ENCODE measurements around the gene WDFY2.

WDFY2 gene

DNA sequence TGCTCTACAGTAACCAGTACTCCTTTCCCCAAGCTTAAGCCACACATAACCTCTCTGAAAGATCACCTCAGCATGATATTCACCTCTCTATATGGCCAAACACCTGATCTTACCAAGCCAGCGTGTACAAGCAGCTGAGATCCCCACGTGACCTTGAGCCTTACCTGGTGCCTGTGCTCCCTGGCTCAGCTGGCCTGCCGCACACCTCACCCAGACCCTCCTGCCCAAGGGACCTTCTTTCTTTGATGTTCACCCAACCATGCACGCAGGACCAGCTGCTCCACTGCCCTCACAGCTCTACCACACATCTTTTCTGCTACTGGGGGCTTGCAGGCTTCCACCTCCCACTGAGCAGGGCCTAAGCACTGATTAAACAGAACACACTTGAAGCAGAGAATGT, 210.7 kb downstream of the WDFY2 start:
- Histone ChIP-seq H3K27me3 (ENCODE audit: low read depth, low read length) (no peaks in the 10 kb centered on the region), H3K9me3 (ENCODE audit: insufficient read depth, low read length) (no peaks in the 10 kb centered on the region), H4K20me1 (ENCODE audit: insufficient read depth, low read length) (no peaks in the 10 kb centered on the region), H3K4me2 (ENCODE audit: low read length) (peak overlapping the region; percentile 5; the same call in 1 of the 2 replicates), H2AFZ (ENCODE audit: low read depth, low read length) (no peak overlapping the region), H3K27ac (ENCODE audit: low read length) (peak overlapping the region; percentile 86; the same call in 1 of the 2 replicates), H3K79me2 (ENCODE audit: low read length) (no peaks in the 10 kb centered on the region), H3K4me3 (ENCODE audit: low read length) (no peak overlapping the region), H3K9ac (ENCODE audit: low read length) (no peak overlapping the region), H3K36me3 (replicated peaks; ENCODE audit: low read depth, low read length) (peaks cover 2% of the 10 kb centered on the region), H3K4me1 (ENCODE audit: low read length) (peaks cover 50% of the 10 kb centered on the region)
- TF ChIP-seq, protein P1, sequence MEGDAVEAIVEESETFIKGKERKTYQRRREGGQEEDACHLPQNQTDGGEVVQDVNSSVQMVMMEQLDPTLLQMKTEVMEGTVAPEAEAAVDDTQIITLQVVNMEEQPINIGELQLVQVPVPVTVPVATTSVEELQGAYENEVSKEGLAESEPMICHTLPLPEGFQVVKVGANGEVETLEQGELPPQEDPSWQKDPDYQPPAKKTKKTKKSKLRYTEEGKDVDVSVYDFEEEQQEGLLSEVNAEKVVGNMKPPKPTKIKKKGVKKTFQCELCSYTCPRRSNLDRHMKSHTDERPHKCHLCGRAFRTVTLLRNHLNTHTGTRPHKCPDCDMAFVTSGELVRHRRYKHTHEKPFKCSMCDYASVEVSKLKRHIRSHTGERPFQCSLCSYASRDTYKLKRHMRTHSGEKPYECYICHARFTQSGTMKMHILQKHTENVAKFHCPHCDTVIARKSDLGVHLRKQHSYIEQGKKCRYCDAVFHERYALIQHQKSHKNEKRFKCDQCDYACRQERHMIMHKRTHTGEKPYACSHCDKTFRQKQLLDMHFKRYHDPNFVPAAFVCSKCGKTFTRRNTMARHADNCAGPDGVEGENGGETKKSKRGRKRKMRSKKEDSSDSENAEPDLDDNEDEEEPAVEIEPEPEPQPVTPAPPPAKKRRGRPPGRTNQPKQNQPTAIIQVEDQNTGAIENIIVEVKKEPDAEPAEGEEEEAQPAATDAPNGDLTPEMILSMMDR (IDR thresholded peaks at IDR 0.05; ENCODE audit: low read depth, low read length), result no peak
- no peak for TF ChIP-seq EZH2phosphoT487 (IDR thresholded peaks at IDR 0.05; ENCODE audit: low read depth)

DNA sequence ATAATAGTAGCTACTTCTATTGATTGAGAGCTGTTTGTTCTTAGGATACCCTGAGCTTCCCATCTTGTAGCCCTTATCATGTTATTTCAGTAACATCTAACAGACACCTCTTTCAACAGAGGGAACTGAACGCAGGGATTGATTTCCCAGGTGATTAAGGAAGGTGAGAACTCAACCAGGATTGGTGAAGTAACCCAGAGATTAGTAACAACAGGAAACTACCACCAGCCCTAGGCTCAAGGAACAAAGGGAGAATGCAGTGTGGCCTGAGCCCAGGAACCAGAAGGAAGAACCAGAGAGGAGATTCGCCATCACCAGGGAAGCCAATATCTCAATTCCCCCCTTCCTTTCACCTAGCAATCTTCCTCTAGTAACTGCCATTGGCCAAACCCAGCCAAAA, 211.2 kb downstream of the WDFY2 start:
- no peak overlapping the region for H3K4me2 ChIP-seq (ENCODE audit: low read length)
- H2AFZ ChIP-seq (ENCODE audit: low read depth, low read length), result no peak overlapping the region
- H3K79me2 ChIP-seq (ENCODE audit: low read length), result no peaks in the 10 kb centered on the region
- H3K4me3 ChIP-seq (ENCODE audit: low read length), result no peak overlapping the region
- no peaks in the 10 kb centered on the region for H3K9me3 ChIP-seq (ENCODE audit: insufficient read depth, low read length)
- H3K36me3 ChIP-seq (replicated peaks; ENCODE audit: low read depth, low read length), result peaks cover 2% of the 10 kb centered on the region
- no peak for TF ChIP-seq EZH2phosphoT487 (IDR thresholded peaks at IDR 0.05; ENCODE audit: low read depth)
- TF ChIP-seq, protein P1 (IDR thresholded peaks at IDR 0.05; ENCODE audit: low read depth, low read length), result no peak
- H3K9ac ChIP-seq (ENCODE audit: low read length), result no peak overlapping the region
- H4K20me1 ChIP-seq (ENCODE audit: insufficient read depth, low read length), result no peaks in the 10 kb centered on the region
- H3K4me1 ChIP-seq (ENCODE audit: low read length), result peaks cover 50% of the 10 kb centered on the region
- no peaks in the 10 kb centered on the region for H3K27me3 ChIP-seq (ENCODE audit: low read depth, low read length)
- H3K27ac ChIP-seq (ENCODE audit: low read length), result no peak overlapping the region

DNA sequence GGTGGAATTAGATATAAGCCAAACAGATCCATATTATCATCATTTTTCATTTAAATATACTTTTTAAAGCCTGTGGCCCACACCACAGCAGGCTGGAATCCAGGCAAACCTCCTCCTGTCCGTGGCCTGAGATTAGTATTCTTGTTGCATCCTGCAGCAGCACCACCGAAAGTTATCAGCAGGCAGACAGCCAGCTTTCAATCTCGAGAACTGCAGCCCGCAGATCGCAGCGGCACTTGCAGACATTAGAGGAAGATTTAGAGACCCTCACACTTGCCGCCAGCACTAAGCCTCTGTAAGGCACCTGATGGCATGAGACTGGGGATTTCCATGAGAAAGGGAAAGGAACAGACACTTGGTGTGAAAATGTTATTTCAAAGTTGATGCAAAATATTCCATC, 212.3 kb downstream of the WDFY2 start:
- Histone ChIP-seq H2AFZ (ENCODE audit: low read depth, low read length) (no peak overlapping the region), H3K9ac (ENCODE audit: low read length) (no peak overlapping the region), H3K4me3 (ENCODE audit: low read length) (no peak overlapping the region; the same call in 1 of the 2 replicates), H3K9me3 (ENCODE audit: insufficient read depth, low read length) (no peaks in the 10 kb centered on the region), H3K79me2 (ENCODE audit: low read length) (no peaks in the 10 kb centered on the region), H4K20me1 (ENCODE audit: insufficient read depth, low read length) (no peaks in the 10 kb centered on the region), H3K27me3 (ENCODE audit: low read depth, low read length) (no peaks in the 10 kb centered on the region), H3K27ac (ENCODE audit: low read length) (no peak overlapping the region), H3K4me2 (ENCODE audit: low read length) (peak overlapping the region; percentile 37), H3K4me1 (ENCODE audit: low read length) (peaks cover 52% of the 10 kb centered on the region), H3K36me3 (replicated peaks; ENCODE audit: low read depth, low read length) (peaks cover 2% of the 10 kb centered on the region)
- TF ChIP-seq, protein P1 (IDR thresholded peaks at IDR 0.05; ENCODE audit: low read depth, low read length), result no peak
- no peak for TF ChIP-seq EZH2phosphoT487 (IDR thresholded peaks at IDR 0.05; ENCODE audit: low read depth)

GRCh38 chr13:51797664-51798488, 213.6 kb downstream of the WDFY2 start:
- H2AFZ ChIP-seq (ENCODE audit: low read depth, low read length), result no peak overlapping the region
- peak overlapping the region; percentile 37 for H3K4me2 ChIP-seq (ENCODE audit: low read length)
- no peaks in the 10 kb centered on the region for H3K27me3 ChIP-seq (ENCODE audit: low read depth, low read length)
- no peaks in the 10 kb centered on the region for H4K20me1 ChIP-seq (ENCODE audit: insufficient read depth, low read length)
- no peak overlapping the region for H3K27ac ChIP-seq (ENCODE audit: low read length)
- H3K9me3 ChIP-seq (ENCODE audit: insufficient read depth, low read length), result no peaks in the 10 kb centered on the region
- H3K36me3 ChIP-seq (replicated peaks; ENCODE audit: low read depth, low read length), result peaks cover 2% of the 10 kb centered on the region
- H3K4me1 ChIP-seq (ENCODE audit: low read length), result peaks cover 63% of the 10 kb centered on the region
- H3K9ac ChIP-seq (ENCODE audit: low read length), result no peak overlapping the region
- TF ChIP-seq, protein P1 (IDR thresholded peaks at IDR 0.05; ENCODE audit: low read depth, low read length), result peak; percentile 85
- TF ChIP-seq EZH2phosphoT487 (IDR thresholded peaks at IDR 0.05; ENCODE audit: low read depth), result no peak
- peaks cover 5% of the 10 kb centered on the region; the same call in 1 of the 2 replicates for H3K79me2 ChIP-seq (ENCODE audit: low read length)
- H3K4me3 ChIP-seq (ENCODE audit: low read length), result no peak overlapping the region
